Measurements from ENCODE around the gene PDIA6.

PDIA6 gene

GRCh38 chr2:10778724-10779115 is 33.9 kb downstream of the PDIA6 start:
- no peak for DNase-seq

- no peak for DNase-seq
Observed at GRCh38 chr2:10777842-10778723, 34.5 kb downstream of the PDIA6 start.

- DNase-seq = no peak
Observed at GRCh38 chr2:10777111-10777841, 35.3 kb downstream of the PDIA6 start.

GRCh38 chr2:10776231-10776977 is 36.2 kb downstream of the PDIA6 start:
- DNase-seq = no peak

- DNase-seq = no peak
Observed at GRCh38 chr2:10775831-10776230, 36.8 kb downstream of the PDIA6 start.

- no peak for DNase-seq
Observed at GRCh38 chr2:10775021-10775780, 37.4 kb downstream of the PDIA6 start.

- no peak for DNase-seq
Observed at GRCh38 chr2:10774394-10774793, 38.2 kb downstream of the PDIA6 start.

GRCh38 chr2:10773821-10774341 is 38.7 kb downstream of the PDIA6 start:
- no peak for DNase-seq

GRCh38 chr2:10772868-10773215 is 39.7 kb downstream of the PDIA6 start:
- DNase-seq = no peak

- no peak for DNase-seq
Observed at GRCh38 chr2:10772201-10772867, 40.3 kb downstream of the PDIA6 start.

GRCh38 chr2:10771786-10772185 is 40.8 kb downstream of the PDIA6 start:
- DNase-seq = no peak

- DNase-seq = no peak
Observed at GRCh38 chr2:10770956-10771750, 41.4 kb downstream of the PDIA6 start.

- DNase-seq = no peak
Observed at GRCh38 chr2:10768063-10768507, 44.5 kb downstream of the PDIA6 start.

GRCh38 chr2:10765914-10766313 is 46.7 kb downstream of the PDIA6 start:
- DNase-seq = no peak

GRCh38 chr2:10765461-10765860 is 47.1 kb downstream of the PDIA6 start:
- DNase-seq = no peak

- DNase-seq = no peak
Observed at GRCh38 chr2:10764896-10765295, 47.7 kb downstream of the PDIA6 start.

- DNase-seq = no peak
Observed at GRCh38 chr2:10764096-10764785, 48.3 kb downstream of the PDIA6 start.

GRCh38 chr2:10763461-10763800 is 49.2 kb downstream of the PDIA6 start:
- no peak for DNase-seq

GRCh38 chr2:10762651-10763460 is 49.7 kb downstream of the PDIA6 start:
- DNase-seq = no peak

GRCh38 chr2:10761591-10761990 is 51.0 kb downstream of the PDIA6 start:
- DNase-seq = no peak
